MM.1S (cell line): ENCODE results near the gene EPB41L1.

Experiments
- CTCF ChIP-seq: fragments of 300-600 bp; sonication (generic); IDR thresholded peaks from 2 replicates; pipeline ENCODE4 v1.5.1; 2016; ENCODE audit warnings: antibody characterized with exemption, low read length, mixed read lengths
- EZH2 ChIP-seq: fragments of 300-600 bp; sonication (generic); optimal IDR thresholded peaks from 2 replicates; pipeline ENCODE3; 2017; ENCODE audit warnings: low read depth, mild to moderate bottlenecking, antibody characterized with exemption, low read length, mixed read lengths
- EZH2phosphoT487 ChIP-seq: fragments of 300-600 bp; sonication (generic); IDR thresholded peaks from 2 replicates; pipeline ENCODE4 v1.6.1; 2018; ENCODE audit warnings: antibody characterized with exemption, low read length

GRCh38 chr20:36181934-36182603 lies 27.5 kb downstream of the EPB41L1 start:
- TF ChIP-seq CTCF: no peak
- no peak for TF ChIP-seq EZH2phosphoT487
- no peak for TF ChIP-seq EZH2
